ENCODE results near the gene IRF2BPL. TPM values are rescaled to one million over a fixed set of nuclear protein-coding genes. Genes with fewer than 3 reads are reported as not detected.
A peak's percentile ranks its signal among the peaks of the same experiment; 100 is the strongest.

Gene IRF2BPL
- total and polyA plus RNA-seq, 4 donors, result 3.8 to 15.8 (median 7.4) TPM

DNA sequence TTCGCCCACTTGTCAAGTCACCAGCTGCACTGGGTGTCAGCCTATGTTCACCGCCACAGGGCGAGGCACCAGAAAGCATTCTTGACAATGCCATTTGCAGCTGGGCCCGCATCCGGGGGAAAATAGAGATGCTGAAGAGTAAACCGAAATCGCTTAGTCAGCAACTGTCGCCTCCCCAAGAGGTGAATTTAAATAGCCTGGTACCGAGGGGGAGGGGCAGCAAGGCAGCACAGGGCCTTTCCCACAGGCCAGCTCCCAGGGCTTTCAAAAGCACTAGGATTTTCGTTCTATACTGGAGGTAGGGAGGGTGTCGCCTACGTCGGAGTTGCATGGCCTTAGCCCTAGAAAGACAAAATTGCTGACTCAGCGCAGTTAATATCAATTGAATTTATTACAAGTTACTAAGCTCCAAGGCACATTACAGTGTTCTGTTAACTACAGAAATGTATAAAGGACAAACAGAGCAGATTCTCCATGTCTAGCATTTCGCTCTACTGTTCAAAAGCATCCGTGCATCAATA, 4.3 kb downstream of the IRF2BPL start:
- TF ChIP-seq SP1 (IDR thresholded peaks at IDR 0.05) (peak; percentile 52), RXRA (IDR thresholded peaks at IDR 0.05) (peak in 1 of 2 donors; percentile 8), TAF1 (conservative IDR thresholded peaks at IDR 0.05) (no peak), RAD21 (IDR thresholded peaks at IDR 0.05) (peak in 1 of 2 donors; percentile 55)
- TF ChIP-seq, protein P1, sequence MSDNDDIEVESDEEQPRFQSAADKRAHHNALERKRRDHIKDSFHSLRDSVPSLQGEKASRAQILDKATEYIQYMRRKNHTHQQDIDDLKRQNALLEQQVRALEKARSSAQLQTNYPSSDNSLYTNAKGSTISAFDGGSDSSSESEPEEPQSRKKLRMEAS (IDR thresholded peaks at IDR 0.05), result no peak
- TF ChIP-seq, protein P2, sequence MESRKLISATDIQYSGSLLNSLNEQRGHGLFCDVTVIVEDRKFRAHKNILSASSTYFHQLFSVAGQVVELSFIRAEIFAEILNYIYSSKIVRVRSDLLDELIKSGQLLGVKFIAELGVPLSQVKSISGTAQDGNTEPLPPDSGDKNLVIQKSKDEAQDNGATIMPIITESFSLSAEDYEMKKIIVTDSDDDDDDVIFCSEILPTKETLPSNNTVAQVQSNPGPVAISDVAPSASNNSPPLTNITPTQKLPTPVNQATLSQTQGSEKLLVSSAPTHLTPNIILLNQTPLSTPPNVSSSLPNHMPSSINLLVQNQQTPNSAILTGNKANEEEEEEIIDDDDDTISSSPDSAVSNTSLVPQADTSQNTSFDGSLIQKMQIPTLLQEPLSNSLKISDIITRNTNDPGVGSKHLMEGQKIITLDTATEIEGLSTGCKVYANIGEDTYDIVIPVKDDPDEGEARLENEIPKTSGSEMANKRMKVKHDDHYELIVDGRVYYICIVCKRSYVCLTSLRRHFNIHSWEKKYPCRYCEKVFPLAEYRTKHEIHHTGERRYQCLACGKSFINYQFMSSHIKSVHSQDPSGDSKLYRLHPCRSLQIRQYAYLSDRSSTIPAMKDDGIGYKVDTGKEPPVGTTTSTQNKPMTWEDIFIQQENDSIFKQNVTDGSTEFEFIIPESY (IDR thresholded peaks at IDR 0.05), result no peak
- peak; percentile 55 for DNase-seq (ENCODE audit: low spot score)
- Histone ChIP-seq H3K4me3 (ENCODE audit: low read depth in 1 of 3, low read length in 3 of 3) (peak overlapping the region; percentile 16 to 79 (median 50)), H3K27me3 (ENCODE audit: control insufficient read depth in 4 of 4, insufficient read depth in 4 of 4, low read length in 3 of 4) (no peaks in the 10 kb centered on the region), H3K9me3 (ENCODE audit: control insufficient read depth in 4 of 4, low read length in 3 of 4) (no peaks in the 10 kb centered on the region), H3K9ac (ENCODE audit: low read depth in 1 of 2, low read length in 2 of 2) (peak overlapping the region; percentile 57 to 58), H3K4me1 (ENCODE audit: control insufficient read depth in 4 of 4, insufficient read depth in 4 of 4, low read length in 3 of 4) (peaks cover 10 to 47% (median 26%) of the 10 kb centered on the region in 4 donors), H3K27ac (ENCODE audit: low read depth in 1 of 2, low read length in 2 of 2) (peak overlapping the region; percentile 80 to 82), H3K36me3 (ENCODE audit: control insufficient read depth in 4 of 4, insufficient read depth in 3 of 4, low read depth in 1 of 4, low read length in 3 of 4) (peaks cover 0 to 2% (median 0%) of the 10 kb centered on the region in 4 donors)
- WGBS, result 18% methylated on average over 16 of the region's 16 CpGs

DNA sequence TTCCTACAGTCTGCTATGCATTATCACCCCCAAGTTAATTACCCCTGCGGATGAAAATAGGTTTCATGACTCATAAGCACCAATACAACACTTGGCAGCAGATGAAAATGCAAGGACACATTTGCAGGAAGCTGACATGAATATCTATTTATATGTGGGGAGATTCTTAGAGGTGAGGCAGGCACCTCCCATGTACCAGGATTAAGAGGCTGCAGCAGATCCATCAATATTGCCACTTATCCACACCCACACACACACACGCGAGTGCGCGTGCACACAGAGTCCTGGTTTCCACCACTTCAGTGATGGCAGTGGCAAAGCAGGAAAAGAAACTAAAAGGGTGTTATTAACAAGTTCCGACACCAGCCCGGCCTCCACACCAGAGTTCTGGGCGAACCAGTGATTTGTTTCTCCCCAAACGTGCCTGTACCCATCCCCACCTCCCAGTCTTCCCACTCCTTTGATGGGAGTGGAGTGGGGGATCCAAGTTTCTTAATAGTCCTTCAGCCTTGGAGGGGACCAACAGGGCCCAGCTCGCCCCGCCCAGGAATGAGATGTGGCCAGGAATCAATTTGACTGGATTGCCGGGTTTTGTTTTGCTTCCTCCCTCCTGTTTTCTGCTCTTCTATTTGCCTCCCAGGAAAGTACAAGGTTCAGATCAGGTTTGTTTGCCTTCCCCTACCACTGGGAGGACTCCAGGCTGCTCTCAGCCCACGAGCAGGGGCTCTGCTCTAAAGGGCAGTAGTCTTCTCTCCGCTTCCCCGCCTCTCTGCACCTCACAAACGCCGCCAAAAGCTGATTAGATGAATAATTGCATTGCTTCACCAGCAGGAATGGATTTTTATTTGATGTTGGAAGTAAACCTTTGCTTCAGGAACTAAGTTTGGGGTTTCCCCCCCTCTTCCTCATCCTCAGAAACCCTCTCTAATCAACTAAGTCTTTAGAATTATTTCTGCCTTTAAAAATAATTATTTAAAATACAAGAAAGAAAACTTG, 5.2 kb downstream of the IRF2BPL start:
- DNase-seq (ENCODE audit: low spot score), result peak; percentile 52
- Histone ChIP-seq H3K27ac (ENCODE audit: low read depth in 1 of 2, low read length in 2 of 2) (peak overlapping the region; percentile 80 to 82), H3K9me3 (ENCODE audit: control insufficient read depth in 4 of 4, low read length in 3 of 4) (no peaks in the 10 kb centered on the region), H3K4me1 (ENCODE audit: control insufficient read depth in 4 of 4, insufficient read depth in 4 of 4, low read length in 3 of 4) (peaks cover 10 to 44% (median 24%) of the 10 kb centered on the region in 4 donors), H3K9ac (ENCODE audit: low read depth in 1 of 2, low read length in 2 of 2) (peak overlapping the region; percentile 4 to 67), H3K36me3 (ENCODE audit: control insufficient read depth in 4 of 4, insufficient read depth in 3 of 4, low read depth in 1 of 4, low read length in 3 of 4) (peaks cover 0 to 2% (median 0%) of the 10 kb centered on the region in 4 donors), H3K27me3 (ENCODE audit: control insufficient read depth in 4 of 4, insufficient read depth in 4 of 4, low read length in 3 of 4) (no peaks in the 10 kb centered on the region), H3K4me3 (ENCODE audit: low read depth in 1 of 3, low read length in 3 of 3) (peak overlapping the region in 2 of 3 donors; percentile 19 to 33)
- WGBS, result 20% methylated on average over 17 of the region's 17 CpGs
- TF ChIP-seq, protein P2 (IDR thresholded peaks at IDR 0.05), result peak; percentile 80
- TF ChIP-seq, protein P3, sequence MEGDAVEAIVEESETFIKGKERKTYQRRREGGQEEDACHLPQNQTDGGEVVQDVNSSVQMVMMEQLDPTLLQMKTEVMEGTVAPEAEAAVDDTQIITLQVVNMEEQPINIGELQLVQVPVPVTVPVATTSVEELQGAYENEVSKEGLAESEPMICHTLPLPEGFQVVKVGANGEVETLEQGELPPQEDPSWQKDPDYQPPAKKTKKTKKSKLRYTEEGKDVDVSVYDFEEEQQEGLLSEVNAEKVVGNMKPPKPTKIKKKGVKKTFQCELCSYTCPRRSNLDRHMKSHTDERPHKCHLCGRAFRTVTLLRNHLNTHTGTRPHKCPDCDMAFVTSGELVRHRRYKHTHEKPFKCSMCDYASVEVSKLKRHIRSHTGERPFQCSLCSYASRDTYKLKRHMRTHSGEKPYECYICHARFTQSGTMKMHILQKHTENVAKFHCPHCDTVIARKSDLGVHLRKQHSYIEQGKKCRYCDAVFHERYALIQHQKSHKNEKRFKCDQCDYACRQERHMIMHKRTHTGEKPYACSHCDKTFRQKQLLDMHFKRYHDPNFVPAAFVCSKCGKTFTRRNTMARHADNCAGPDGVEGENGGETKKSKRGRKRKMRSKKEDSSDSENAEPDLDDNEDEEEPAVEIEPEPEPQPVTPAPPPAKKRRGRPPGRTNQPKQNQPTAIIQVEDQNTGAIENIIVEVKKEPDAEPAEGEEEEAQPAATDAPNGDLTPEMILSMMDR (IDR thresholded peaks at IDR 0.05; ENCODE audit: low read depth, low read length, missing input control), result peak; percentile 43
- peak; percentile 25 for TF ChIP-seq NR2F2 (IDR thresholded peaks at IDR 0.05)
- TF ChIP-seq, protein P4, sequence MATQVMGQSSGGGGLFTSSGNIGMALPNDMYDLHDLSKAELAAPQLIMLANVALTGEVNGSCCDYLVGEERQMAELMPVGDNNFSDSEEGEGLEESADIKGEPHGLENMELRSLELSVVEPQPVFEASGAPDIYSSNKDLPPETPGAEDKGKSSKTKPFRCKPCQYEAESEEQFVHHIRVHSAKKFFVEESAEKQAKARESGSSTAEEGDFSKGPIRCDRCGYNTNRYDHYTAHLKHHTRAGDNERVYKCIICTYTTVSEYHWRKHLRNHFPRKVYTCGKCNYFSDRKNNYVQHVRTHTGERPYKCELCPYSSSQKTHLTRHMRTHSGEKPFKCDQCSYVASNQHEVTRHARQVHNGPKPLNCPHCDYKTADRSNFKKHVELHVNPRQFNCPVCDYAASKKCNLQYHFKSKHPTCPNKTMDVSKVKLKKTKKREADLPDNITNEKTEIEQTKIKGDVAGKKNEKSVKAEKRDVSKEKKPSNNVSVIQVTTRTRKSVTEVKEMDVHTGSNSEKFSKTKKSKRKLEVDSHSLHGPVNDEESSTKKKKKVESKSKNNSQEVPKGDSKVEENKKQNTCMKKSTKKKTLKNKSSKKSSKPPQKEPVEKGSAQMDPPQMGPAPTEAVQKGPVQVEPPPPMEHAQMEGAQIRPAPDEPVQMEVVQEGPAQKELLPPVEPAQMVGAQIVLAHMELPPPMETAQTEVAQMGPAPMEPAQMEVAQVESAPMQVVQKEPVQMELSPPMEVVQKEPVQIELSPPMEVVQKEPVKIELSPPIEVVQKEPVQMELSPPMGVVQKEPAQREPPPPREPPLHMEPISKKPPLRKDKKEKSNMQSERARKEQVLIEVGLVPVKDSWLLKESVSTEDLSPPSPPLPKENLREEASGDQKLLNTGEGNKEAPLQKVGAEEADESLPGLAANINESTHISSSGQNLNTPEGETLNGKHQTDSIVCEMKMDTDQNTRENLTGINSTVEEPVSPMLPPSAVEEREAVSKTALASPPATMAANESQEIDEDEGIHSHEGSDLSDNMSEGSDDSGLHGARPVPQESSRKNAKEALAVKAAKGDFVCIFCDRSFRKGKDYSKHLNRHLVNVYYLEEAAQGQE (IDR thresholded peaks at IDR 0.05), result peak; percentile 78
- peak in 1 of 2 donors; percentile 95 for TF ChIP-seq EGR1 (IDR thresholded peaks at IDR 0.05; ENCODE audit: low read depth in 2 of 2)
- TF ChIP-seq, protein P1 (IDR thresholded peaks at IDR 0.05), result peak; percentile 100
- peak; percentile 93 for TF ChIP-seq HNF4A (conservative IDR thresholded peaks at IDR 0.05)
- TF ChIP-seq HNF4G (IDR thresholded peaks at IDR 0.05), result peak; percentile 92
- TF ChIP-seq GABPA (IDR thresholded peaks at IDR 0.05 in 1 of 2, conservative IDR thresholded peaks at IDR 0.05 in 1 of 2), result peak in 1 of 2 donors; percentile 57
- TF ChIP-seq, protein P5, sequence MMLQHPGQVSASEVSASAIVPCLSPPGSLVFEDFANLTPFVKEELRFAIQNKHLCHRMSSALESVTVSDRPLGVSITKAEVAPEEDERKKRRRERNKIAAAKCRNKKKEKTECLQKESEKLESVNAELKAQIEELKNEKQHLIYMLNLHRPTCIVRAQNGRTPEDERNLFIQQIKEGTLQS (IDR thresholded peaks at IDR 0.05), result peak; percentile 57
- peak; percentile 98 for TF ChIP-seq SP1 (IDR thresholded peaks at IDR 0.05)
- peak; percentile 72 to 86 for TF ChIP-seq RAD21 (IDR thresholded peaks at IDR 0.05)
- TF ChIP-seq FOXA2 (IDR thresholded peaks at IDR 0.05), result peak; percentile 76
- TF ChIP-seq RXRA (IDR thresholded peaks at IDR 0.05), result peak; percentile 94 to 96
- TF ChIP-seq TAF1 (conservative IDR thresholded peaks at IDR 0.05), result peak; percentile 82
- peak; percentile 51 to 81 for TF ChIP-seq JUND (IDR thresholded peaks at IDR 0.05)
- TF ChIP-seq YY1 (IDR thresholded peaks at IDR 0.05), result peak; percentile 78
- no peak for TF ChIP-seq FOXA1 (IDR thresholded peaks at IDR 0.05)
